Neutrophil (primary cell): Measurements from ENCODE around the gene DECR2.

Experiments used
- H3K27ac ChIP-seq: fragments of 200-600 bp; sonication (generic); 2 replicates; pipeline ENCODE4 v1.5.1; 2016; ENCODE audit warnings: mild to moderate bottlenecking, moderate library complexity
- H3K27me3 ChIP-seq: fragments of 200-600 bp; sonication (generic); 2 replicates; pipeline ENCODE4 v1.6.0; 2016; ENCODE audit warnings: mild to moderate bottlenecking
- H3K36me3 ChIP-seq: fragments of 200-600 bp; sonication (generic); 2 replicates; pipeline ENCODE4 v1.5.1; 2017
- H3K4me1 ChIP-seq, 2 experiments: fragments of 200-600 bp in 1 of 2; sonication (generic) in 1 of 2; 1 replicate in 1 of 2; 2 replicates in 1 of 2; pipeline versions ENCODE4 v1.5.1 to v1.6.1; 2013 to 2016; ENCODE audit warnings: low read depth in 1 of 2, low read length in 1 of 2, mild to moderate bottlenecking in 1 of 2, moderate library complexity in 1 of 2; ENCODE audit not compliant: control insufficient read depth in 1 of 2, insufficient read depth in 1 of 2
- H3K4me3 ChIP-seq, 2 experiments: fragments of 200-600 bp in 1 of 2; sonication (generic) in 1 of 2; 1 replicate in 1 of 2; 2 replicates in 1 of 2; pipeline ENCODE4 v1.5.1; 2013 to 2016; ENCODE audit warnings: low read depth in 1 of 2, low read length in 1 of 2, mild to moderate bottlenecking in 1 of 2, moderate library complexity in 1 of 2
- H3K9me3 ChIP-seq: fragments of 200-600 bp; sonication (generic); 2 replicates; pipeline ENCODE4 v1.5.1; 2016
- CTCF ChIP-seq: fragments of 200-600 bp; sonication (generic); IDR thresholded peaks from 2 replicates; pipeline ENCODE4 v1.5.1; 2016; ENCODE audit warnings: antibody characterized with exemption

DECR2 gene

DNA sequence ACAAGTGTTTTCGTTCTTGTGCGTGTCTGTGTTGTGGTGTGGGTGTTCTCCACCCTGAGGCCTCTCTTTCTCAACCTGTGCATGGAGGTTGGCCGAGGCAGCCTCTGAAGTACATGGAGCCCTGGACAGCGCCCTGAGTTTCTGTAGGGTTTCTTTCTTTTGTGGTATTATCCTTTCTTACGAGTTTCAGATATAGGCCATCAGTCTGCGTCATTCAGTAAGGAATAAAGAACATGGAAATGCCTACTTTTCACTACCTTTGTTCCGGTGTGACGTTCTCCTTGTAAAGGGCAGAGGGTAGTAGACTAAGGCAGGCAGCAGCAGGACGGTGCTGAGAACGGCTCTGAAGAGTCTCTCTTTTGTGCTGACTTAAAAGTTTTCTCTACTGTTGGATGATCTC is 42.3 kb downstream of the DECR2 start:
- H3K9me3 ChIP-seq = no peaks in the 10 kb centered on the region
- no peaks in the 10 kb centered on the region for H3K4me1 ChIP-seq
- no peak overlapping the region for H3K27ac ChIP-seq
- no peaks in the 10 kb centered on the region for H3K27me3 ChIP-seq
- no peak for TF ChIP-seq CTCF
- no peak overlapping the region for H3K4me3 ChIP-seq
- H3K36me3 ChIP-seq = no peaks in the 10 kb centered on the region

GRCh38 chr16:445566-445965 is 43.9 kb downstream of the DECR2 start:
- Histone ChIP-seq H3K27ac (no peak overlapping the region), H3K4me1 (no peaks in the 10 kb centered on the region), H3K4me3 (no peak overlapping the region), H3K27me3 (no peaks in the 10 kb centered on the region), H3K36me3 (no peaks in the 10 kb centered on the region), H3K9me3 (no peaks in the 10 kb centered on the region)
- TF ChIP-seq CTCF = no peak

- Histone ChIP-seq H3K27ac (no peak overlapping the region), H3K4me3 (no peak overlapping the region), H3K27me3 (no peaks in the 10 kb centered on the region), H3K4me1 (no peaks in the 10 kb centered on the region), H3K9me3 (no peaks in the 10 kb centered on the region), H3K36me3 (no peaks in the 10 kb centered on the region)
- no peak for TF ChIP-seq CTCF
These were observed 48.7 kb downstream of the DECR2 start for GRCh38 chr16:450385-450784.

DNA sequence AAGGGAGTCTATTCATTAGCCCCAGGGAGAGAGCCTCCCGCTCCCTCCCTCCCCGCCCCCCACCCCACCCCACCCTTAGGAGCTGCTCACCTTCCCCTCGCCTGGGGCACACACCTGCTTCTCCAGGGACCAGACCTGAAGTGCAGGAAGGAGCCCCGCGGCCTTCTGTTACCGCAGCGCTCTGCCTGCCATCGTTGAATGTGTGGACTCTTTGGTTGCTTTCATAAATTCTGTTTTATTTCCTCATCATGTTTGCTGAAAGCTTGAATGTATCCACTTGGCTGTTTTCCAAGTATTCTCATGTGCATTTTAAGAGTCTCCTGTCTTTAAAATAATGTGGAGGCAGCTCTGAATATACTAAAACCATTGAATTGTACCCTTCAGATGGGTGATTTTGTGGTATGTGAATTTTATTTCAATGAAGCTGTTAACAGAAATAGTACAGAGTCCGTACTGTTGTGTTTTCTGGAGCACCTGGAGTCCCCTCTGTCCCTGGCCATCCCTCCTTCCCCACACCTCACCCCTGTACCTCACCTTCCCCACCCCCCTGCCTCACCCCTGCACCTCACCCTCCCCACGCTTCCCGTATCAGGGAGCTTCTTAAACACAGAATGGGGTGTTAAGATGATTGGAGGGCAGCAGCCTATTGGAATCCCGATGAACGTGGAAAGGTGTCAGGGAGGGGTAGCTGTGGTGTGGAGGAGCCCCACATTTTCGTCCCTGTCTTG is 49.3 kb downstream of the DECR2 start:
- no peaks in the 10 kb centered on the region for H3K27me3 ChIP-seq
- H3K4me3 ChIP-seq = no peak overlapping the region
- TF ChIP-seq CTCF = no peak
- H3K9me3 ChIP-seq = no peaks in the 10 kb centered on the region
- no peaks in the 10 kb centered on the region for H3K4me1 ChIP-seq
- H3K27ac ChIP-seq = no peak overlapping the region
- H3K36me3 ChIP-seq = no peaks in the 10 kb centered on the region

- no peak overlapping the region for H3K4me3 ChIP-seq
- no peaks in the 10 kb centered on the region for H3K4me1 ChIP-seq
- H3K27me3 ChIP-seq = no peaks in the 10 kb centered on the region
- no peak for TF ChIP-seq CTCF
- no peaks in the 10 kb centered on the region for H3K36me3 ChIP-seq
- H3K27ac ChIP-seq = no peak overlapping the region
- H3K9me3 ChIP-seq = no peaks in the 10 kb centered on the region
These were observed 52.8 kb downstream of the DECR2 start for GRCh38 chr16:454397-454940.
